Panc1 (cell line): ENCODE data around the gene CLNS1A.

Experiments used
- POLR2AphosphoS5 ChIP-seq: IDR thresholded peaks from 2 replicates; pipeline ENCODE4 v1.6.1; 2012; ENCODE audit warnings: mild to moderate bottlenecking, low read depth, low read length, moderate library complexity
- SIN3A ChIP-seq: IDR thresholded peaks from 2 replicates; pipeline ENCODE4 v1.6.1; 2012; ENCODE audit warnings: low read depth, mild to moderate bottlenecking, low read length, moderate library complexity, borderline replicate concordance; ENCODE audit not compliant: insufficient read depth
- TF ChIP-seq, protein P1 (sequence below): fragments of 450-650 bp; IDR thresholded peaks from 2 replicates; pipeline ENCODE4 v1.5.1; 2017; ENCODE audit warnings: mild to moderate bottlenecking
- TF ChIP-seq, protein P2 (sequence below), 2 experiments: IDR thresholded peaks; 2 replicates each; pipeline ENCODE4 v1.6.1; 2011 to 2012; ENCODE audit warnings: low read depth in 2 of 2, control low read depth in 1 of 2, low read length in 1 of 2, mild to moderate bottlenecking in 1 of 2, moderate library complexity in 1 of 2; ENCODE audit not compliant: insufficient read depth in 1 of 2

DNA sequence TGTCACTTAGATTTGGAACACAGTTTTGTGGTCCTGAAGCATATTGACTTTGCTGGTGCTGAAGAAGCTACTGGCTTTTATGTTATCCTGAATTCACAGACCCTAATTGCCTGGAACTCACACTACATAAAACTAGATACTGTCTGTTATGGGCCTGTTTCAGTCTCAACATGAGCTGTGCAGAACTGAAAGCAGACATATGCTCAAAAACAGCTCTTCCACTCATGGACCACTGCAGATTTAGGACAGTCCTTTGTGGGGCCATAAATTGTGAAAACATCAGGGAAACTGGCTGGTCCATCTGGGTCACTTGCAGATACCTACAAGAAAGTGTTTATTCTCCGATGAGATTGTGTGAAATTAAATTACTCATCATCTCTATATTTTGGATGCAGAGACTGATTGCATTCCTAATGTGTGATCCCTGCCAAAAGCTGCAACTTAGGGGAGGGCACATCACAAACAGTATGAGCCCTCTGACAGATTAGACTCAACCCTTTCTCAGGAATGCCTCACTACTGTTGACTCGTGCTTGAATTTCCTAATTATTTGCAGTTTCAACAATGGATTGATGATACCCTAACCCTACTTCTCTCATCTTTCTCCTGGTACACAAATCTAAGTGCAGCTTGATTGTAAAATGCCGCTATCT is 10.2 kb upstream of the CLNS1A start:
- TF ChIP-seq, protein P1, sequence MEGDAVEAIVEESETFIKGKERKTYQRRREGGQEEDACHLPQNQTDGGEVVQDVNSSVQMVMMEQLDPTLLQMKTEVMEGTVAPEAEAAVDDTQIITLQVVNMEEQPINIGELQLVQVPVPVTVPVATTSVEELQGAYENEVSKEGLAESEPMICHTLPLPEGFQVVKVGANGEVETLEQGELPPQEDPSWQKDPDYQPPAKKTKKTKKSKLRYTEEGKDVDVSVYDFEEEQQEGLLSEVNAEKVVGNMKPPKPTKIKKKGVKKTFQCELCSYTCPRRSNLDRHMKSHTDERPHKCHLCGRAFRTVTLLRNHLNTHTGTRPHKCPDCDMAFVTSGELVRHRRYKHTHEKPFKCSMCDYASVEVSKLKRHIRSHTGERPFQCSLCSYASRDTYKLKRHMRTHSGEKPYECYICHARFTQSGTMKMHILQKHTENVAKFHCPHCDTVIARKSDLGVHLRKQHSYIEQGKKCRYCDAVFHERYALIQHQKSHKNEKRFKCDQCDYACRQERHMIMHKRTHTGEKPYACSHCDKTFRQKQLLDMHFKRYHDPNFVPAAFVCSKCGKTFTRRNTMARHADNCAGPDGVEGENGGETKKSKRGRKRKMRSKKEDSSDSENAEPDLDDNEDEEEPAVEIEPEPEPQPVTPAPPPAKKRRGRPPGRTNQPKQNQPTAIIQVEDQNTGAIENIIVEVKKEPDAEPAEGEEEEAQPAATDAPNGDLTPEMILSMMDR, result no peak
- TF ChIP-seq POLR2AphosphoS5, result no peak
- no peak for TF ChIP-seq SIN3A
- TF ChIP-seq, protein P2, sequence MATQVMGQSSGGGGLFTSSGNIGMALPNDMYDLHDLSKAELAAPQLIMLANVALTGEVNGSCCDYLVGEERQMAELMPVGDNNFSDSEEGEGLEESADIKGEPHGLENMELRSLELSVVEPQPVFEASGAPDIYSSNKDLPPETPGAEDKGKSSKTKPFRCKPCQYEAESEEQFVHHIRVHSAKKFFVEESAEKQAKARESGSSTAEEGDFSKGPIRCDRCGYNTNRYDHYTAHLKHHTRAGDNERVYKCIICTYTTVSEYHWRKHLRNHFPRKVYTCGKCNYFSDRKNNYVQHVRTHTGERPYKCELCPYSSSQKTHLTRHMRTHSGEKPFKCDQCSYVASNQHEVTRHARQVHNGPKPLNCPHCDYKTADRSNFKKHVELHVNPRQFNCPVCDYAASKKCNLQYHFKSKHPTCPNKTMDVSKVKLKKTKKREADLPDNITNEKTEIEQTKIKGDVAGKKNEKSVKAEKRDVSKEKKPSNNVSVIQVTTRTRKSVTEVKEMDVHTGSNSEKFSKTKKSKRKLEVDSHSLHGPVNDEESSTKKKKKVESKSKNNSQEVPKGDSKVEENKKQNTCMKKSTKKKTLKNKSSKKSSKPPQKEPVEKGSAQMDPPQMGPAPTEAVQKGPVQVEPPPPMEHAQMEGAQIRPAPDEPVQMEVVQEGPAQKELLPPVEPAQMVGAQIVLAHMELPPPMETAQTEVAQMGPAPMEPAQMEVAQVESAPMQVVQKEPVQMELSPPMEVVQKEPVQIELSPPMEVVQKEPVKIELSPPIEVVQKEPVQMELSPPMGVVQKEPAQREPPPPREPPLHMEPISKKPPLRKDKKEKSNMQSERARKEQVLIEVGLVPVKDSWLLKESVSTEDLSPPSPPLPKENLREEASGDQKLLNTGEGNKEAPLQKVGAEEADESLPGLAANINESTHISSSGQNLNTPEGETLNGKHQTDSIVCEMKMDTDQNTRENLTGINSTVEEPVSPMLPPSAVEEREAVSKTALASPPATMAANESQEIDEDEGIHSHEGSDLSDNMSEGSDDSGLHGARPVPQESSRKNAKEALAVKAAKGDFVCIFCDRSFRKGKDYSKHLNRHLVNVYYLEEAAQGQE (IDR thresholded peaks at IDR 0.05; ENCODE audit: insufficient read depth in 1 of 2, low read depth in 2 of 2, low read length in 1 of 2), result no peak
